NCI-H1436 (cell line): ENCODE measurements around the gene CASP9.
"Not testable (repeated sequence)": the region's sequence is repeated elsewhere in the genome, so short reads cannot be mapped to it uniquely, and the experiment has no call there.

Experiments used
- DNase-seq: peaks from one replicate; lab custom pipeline; 2025; lab: John Stamatoyannopoulos, UW

CASP9 gene

GRCh38 chr1:15500184-15501178, 23.5 kb downstream of the CASP9 start:
- DNase-seq = no peak

GRCh38 chr1:15493869-15494390, 30.1 kb downstream of the CASP9 start:
- no peak for DNase-seq

- no peak for DNase-seq
Measured at GRCh38 chr1:15492596-15492995, 31.4 kb downstream of the CASP9 start.

- DNase-seq = not testable (repeated sequence)
Measured at GRCh38 chr1:15491010-15491409, 33.0 kb downstream of the CASP9 start.

GRCh38 chr1:15489052-15489736, 34.8 kb downstream of the CASP9 start:
- no peak for DNase-seq

GRCh38 chr1:15488371-15488770, 35.6 kb downstream of the CASP9 start:
- DNase-seq = no peak

GRCh38 chr1:15486844-15487610, 37.0 kb downstream of the CASP9 start:
- DNase-seq = not testable (repeated sequence)

- DNase-seq = no peak
Measured at GRCh38 chr1:15485636-15486035, 38.4 kb downstream of the CASP9 start.

GRCh38 chr1:15484443-15484842, 39.6 kb downstream of the CASP9 start:
- not testable (repeated sequence) for DNase-seq

GRCh38 chr1:15483971-15484370, 40.0 kb downstream of the CASP9 start:
- no peak for DNase-seq

GRCh38 chr1:15482983-15483543, 41.0 kb downstream of the CASP9 start:
- not testable (repeated sequence) for DNase-seq

- not testable (repeated sequence) for DNase-seq
Measured at GRCh38 chr1:15482455-15482854, 41.6 kb downstream of the CASP9 start.

- no peak for DNase-seq
Measured at GRCh38 chr1:15479654-15480347, 44.2 kb downstream of the CASP9 start.

GRCh38 chr1:15477646-15478212, 46.3 kb downstream of the CASP9 start:
- no peak for DNase-seq

GRCh38 chr1:15476927-15477326, 47.1 kb downstream of the CASP9 start:
- no peak for DNase-seq

GRCh38 chr1:15475752-15476314, 48.2 kb downstream of the CASP9 start, which contains the start of gene CELA2B:
Gene CELA2B, plus strand, starts transcription at chr1:15476104. Its CDS starts 22 bp downstream, at chr1:15476126.
- DNase-seq = no peak

GRCh38 chr1:15472587-15472986, 51.4 kb downstream of the CASP9 start:
- DNase-seq = no peak

GRCh38 chr1:15471723-15472122, 52.3 kb downstream of the CASP9 start:
- DNase-seq = not testable (repeated sequence)

- DNase-seq = not testable (repeated sequence)
Measured at GRCh38 chr1:15471067-15471466, 52.9 kb downstream of the CASP9 start.

GRCh38 chr1:15469821-15470448, 54.1 kb downstream of the CASP9 start:
- DNase-seq = not testable (repeated sequence)
